Endodermal cell (in vitro differentiated cells): ENCODE results near the gene ANKRD23. TPM values are rescaled to one million over a fixed set of nuclear protein-coding genes. Genes with fewer than 3 reads are reported as not detected.
"Not testable (repeated sequence)": the region's sequence is repeated elsewhere in the genome, so short reads cannot be mapped to it uniquely, and the experiment has no call there.

ENCODE experiments used
- DNase-seq: peaks from one replicate; pipeline ENCODE4 v3.0.0-alpha.2; 2017
- H3K27ac ChIP-seq: 2 replicates; pipeline ENCODE4 v1.5.1; 2013; ENCODE audit warnings: mild to moderate bottlenecking, low read depth, low read length, moderate library complexity
- H3K27me3 ChIP-seq: 2 replicates; pipeline ENCODE4 v1.6.1; 2013; ENCODE audit warnings: mild to moderate bottlenecking, low read length, moderate library complexity; ENCODE audit not compliant: insufficient read depth, control insufficient read depth, poor library complexity, severe bottlenecking
- H3K36me3 ChIP-seq: 2 replicates; pipeline ENCODE4 v1.7.0; 2013; ENCODE audit warnings: mild to moderate bottlenecking, low read length, moderate library complexity; ENCODE audit not compliant: control insufficient read depth, insufficient read depth
- H3K4me1 ChIP-seq: one replicate; pipeline ENCODE4 v1.7.0; 2013; ENCODE audit warnings: low read length; ENCODE audit not compliant: control insufficient read depth, insufficient read depth
- H3K4me3 ChIP-seq: 2 replicates; pipeline ENCODE4 v1.5.1; 2013; ENCODE audit warnings: mild to moderate bottlenecking, low read length, moderate library complexity
- H3K9ac ChIP-seq: 2 replicates; pipeline ENCODE4 v1.6.1; 2013; ENCODE audit warnings: mild to moderate bottlenecking, low read length, moderate library complexity; ENCODE audit not compliant: poor library complexity, severe bottlenecking; ENCODE audit errors: extremely low read depth
- H3K9me3 ChIP-seq: 2 replicates; pipeline ENCODE4 v1.6.1; 2013; ENCODE audit warnings: mild to moderate bottlenecking, low read length, moderate library complexity; ENCODE audit not compliant: control insufficient read depth
- H3K27ac Mint-ChIP-seq: 2 replicates; pipeline ENCODE4 v1.8.0; 2020; ENCODE audit warnings: mixed read lengths
- H3K27me3 Mint-ChIP-seq: 2 replicates; pipeline ENCODE4 v1.8.0; 2021; ENCODE audit warnings: mild to moderate bottlenecking, mixed read lengths; ENCODE audit not compliant: insufficient read depth
- H3K36me3 Mint-ChIP-seq: 2 replicates; pipeline ENCODE4 v1.8.0; 2020; ENCODE audit warnings: low read depth, mixed read lengths
- H3K4me1 Mint-ChIP-seq: 2 replicates; pipeline ENCODE4 v1.8.0; 2020; ENCODE audit warnings: mixed read lengths
- H3K4me3 Mint-ChIP-seq: 2 replicates; pipeline ENCODE4 v1.8.0; 2020; ENCODE audit warnings: mild to moderate bottlenecking, moderate library complexity, mixed read lengths
- H3K9me3 Mint-ChIP-seq: 2 replicates; pipeline ENCODE4 v1.8.0; 2020; ENCODE audit warnings: mild to moderate bottlenecking, mixed read lengths
- WGBS, 2 experiments: methylation state at CpG; one replicate each; pipeline versions ENCODE4 v1.1.5 to v1.1.7; 2013; ENCODE audit warnings: missing lambda C conversion rate in 2 of 2, mixed read lengths in 1 of 2; ENCODE audit not compliant: insufficient coverage in 1 of 2, insufficient read length in 1 of 2; 5-methylcytosine and 5-hydroxymethylcytosine counted together
- total RNA-seq, 2 donors: library from RNA; stranded (reverse); fragmentation: NEBNext Ultra II Directional in 1 of 2; extraction: Animal tissue kit (Norgen Biotek cat#: 25700) in 1 of 2; gene quantifications; 2 replicates in 1 of 2; 3 replicates in 1 of 2; pipeline ENCODE4 v1.2.1, GENCODE V29; 2021
- TF ChIP-seq, protein P1 (sequence below): fragments of 200-600 bp; sonication (generic); conservative IDR thresholded peaks from 2 replicates; pipeline ENCODE4 v1.5.0; 2021; ENCODE audit warnings: antibody characterized with exemption, mild to moderate bottlenecking

The ANKRD23 gene
- total RNA-seq, 2 donors from 2014 or later, result 2.6 to 3.6 TPM

- H3K9me3 Mint-ChIP-seq, result no peaks in the 10 kb centered on the region
Observed at GRCh38 chr2:96890252-96890651, 46.4 kb upstream of the ANKRD23 start.

GRCh38 chr2:96889502-96889901 is 45.7 kb upstream of the ANKRD23 start:
- not testable (repeated sequence) for H3K27me3 Mint-ChIP-seq, H3K4me3 ChIP-seq, DNase-seq, H3K27me3 ChIP-seq, H3K4me3 Mint-ChIP-seq, H3K36me3 Mint-ChIP-seq, H3K27ac Mint-ChIP-seq, H3K9ac ChIP-seq, H3K36me3 ChIP-seq, H3K9me3 ChIP-seq, H3K9me3 Mint-ChIP-seq, H3K27ac ChIP-seq
- H3K4me1 ChIP-seq, result peaks cover 12% of the 10 kb centered on the region
- H3K4me1 Mint-ChIP-seq, result peaks cover 45% of the 10 kb centered on the region
- 94 to 100% methylated on average over 3 to 5 of the region's 5 CpGs for WGBS, 2 experiments

More at GRCh38 chr2:96890252-96890651, 46.4 kb upstream of the ANKRD23 start:
- Histone ChIP-seq H3K9me3 (no peaks in the 10 kb centered on the region), H3K9ac (no peak overlapping the region), H3K4me1 (peaks cover 12% of the 10 kb centered on the region), H3K27ac (no peak overlapping the region), H3K36me3 (no peaks in the 10 kb centered on the region), H3K4me3 (no peak overlapping the region), H3K27me3 (no peaks in the 10 kb centered on the region)
- H3K4me3 Mint-ChIP-seq, result no peak overlapping the region
- TF ChIP-seq, protein P1, sequence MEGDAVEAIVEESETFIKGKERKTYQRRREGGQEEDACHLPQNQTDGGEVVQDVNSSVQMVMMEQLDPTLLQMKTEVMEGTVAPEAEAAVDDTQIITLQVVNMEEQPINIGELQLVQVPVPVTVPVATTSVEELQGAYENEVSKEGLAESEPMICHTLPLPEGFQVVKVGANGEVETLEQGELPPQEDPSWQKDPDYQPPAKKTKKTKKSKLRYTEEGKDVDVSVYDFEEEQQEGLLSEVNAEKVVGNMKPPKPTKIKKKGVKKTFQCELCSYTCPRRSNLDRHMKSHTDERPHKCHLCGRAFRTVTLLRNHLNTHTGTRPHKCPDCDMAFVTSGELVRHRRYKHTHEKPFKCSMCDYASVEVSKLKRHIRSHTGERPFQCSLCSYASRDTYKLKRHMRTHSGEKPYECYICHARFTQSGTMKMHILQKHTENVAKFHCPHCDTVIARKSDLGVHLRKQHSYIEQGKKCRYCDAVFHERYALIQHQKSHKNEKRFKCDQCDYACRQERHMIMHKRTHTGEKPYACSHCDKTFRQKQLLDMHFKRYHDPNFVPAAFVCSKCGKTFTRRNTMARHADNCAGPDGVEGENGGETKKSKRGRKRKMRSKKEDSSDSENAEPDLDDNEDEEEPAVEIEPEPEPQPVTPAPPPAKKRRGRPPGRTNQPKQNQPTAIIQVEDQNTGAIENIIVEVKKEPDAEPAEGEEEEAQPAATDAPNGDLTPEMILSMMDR, result no peak
- WGBS, 2 experiments, result 83 to 93% methylated on average over 5 to 7 of the region's 7 CpGs
- no peaks in the 10 kb centered on the region for H3K36me3 Mint-ChIP-seq
- peaks cover 49% of the 10 kb centered on the region for H3K4me1 Mint-ChIP-seq
- H3K27me3 Mint-ChIP-seq, result no peaks in the 10 kb centered on the region
- no peak overlapping the region for H3K27ac Mint-ChIP-seq
- DNase-seq, result no peak

GRCh38 chr2:96888072-96889011 is 44.5 kb upstream of the ANKRD23 start:
- Histone ChIP-seq H3K9me3 (no peaks in the 10 kb centered on the region), H3K27ac (no peak overlapping the region), H3K27me3 (no peaks in the 10 kb centered on the region), H3K9ac (no peak overlapping the region), H3K4me3 (no peak overlapping the region), H3K4me1 (peaks cover 12% of the 10 kb centered on the region), H3K36me3 (no peaks in the 10 kb centered on the region)
- DNase-seq, result no peak
- Mint-ChIP-seq H3K27ac (no peak overlapping the region), H3K4me3 (no peak overlapping the region), H3K27me3 (no peaks in the 10 kb centered on the region), H3K4me1 (peaks cover 45% of the 10 kb centered on the region), H3K36me3 (no peaks in the 10 kb centered on the region), H3K9me3 (no peaks in the 10 kb centered on the region)
- TF ChIP-seq, protein P1, result no peak
- 89 to 91% methylated on average over 8 to 12 of the region's 12 CpGs for WGBS, 2 experiments
